Activated naive CD8-positive, alpha-beta T cell (primary cell): ENCODE data around the gene RPS6KB2.
"Not testable (repeated sequence)": the region's sequence is repeated elsewhere in the genome, so short reads cannot be mapped to it uniquely, and the experiment has no call there.

Experiments
- H3K27ac Mint-ChIP-seq: one replicate; pipeline ENCODE4 v1.8.0; 2021; ENCODE audit warnings: mixed read lengths
- H3K27me3 Mint-ChIP-seq: one replicate; pipeline ENCODE4 v1.8.0; 2021; ENCODE audit warnings: mixed read lengths
- H3K36me3 Mint-ChIP-seq: one replicate; pipeline ENCODE4 v1.8.0; 2021; ENCODE audit warnings: mixed read lengths
- H3K4me1 Mint-ChIP-seq: one replicate; pipeline ENCODE4 v1.8.0; 2021; ENCODE audit warnings: low read depth, mixed read lengths
- H3K4me3 Mint-ChIP-seq: one replicate; pipeline ENCODE4 v1.8.0; 2021; ENCODE audit warnings: mild to moderate bottlenecking, mixed read lengths
- H3K9me3 Mint-ChIP-seq: one replicate; pipeline ENCODE4 v1.8.0; 2021; ENCODE audit warnings: low read depth, mixed read lengths

The RPS6KB2 gene

GRCh38 chr11:67468759-67469507 lies 40.6 kb downstream of the RPS6KB2 start, which contains the start of gene TMEM134:
TMEM134 (minus strand) TSS chr11:67469251; CDS start chr11:67469192, 59 bp downstream.
- H3K27me3 Mint-ChIP-seq, result no peaks in the 10 kb centered on the region
- peak within 1 kb of the TSS; percentile 90 for H3K4me3 Mint-ChIP-seq
- peak within 1 kb of the TSS; percentile 88 for H3K27ac Mint-ChIP-seq
- H3K4me1 Mint-ChIP-seq, result peaks cover 26% of the 10 kb centered on the region
- H3K36me3 Mint-ChIP-seq, result no peaks in the 10 kb centered on the region
- no peaks in the 10 kb centered on the region for H3K9me3 Mint-ChIP-seq

GRCh38 chr11:67469508-67469811 lies 41.2 kb downstream of the RPS6KB2 start:
- Mint-ChIP-seq H3K4me1 (peaks cover 21% of the 10 kb centered on the region), H3K9me3 (no peaks in the 10 kb centered on the region), H3K27ac (peak overlapping the region; percentile 64), H3K27me3 (no peaks in the 10 kb centered on the region), H3K36me3 (no peaks in the 10 kb centered on the region), H3K4me3 (peak overlapping the region; percentile 77)

DNA sequence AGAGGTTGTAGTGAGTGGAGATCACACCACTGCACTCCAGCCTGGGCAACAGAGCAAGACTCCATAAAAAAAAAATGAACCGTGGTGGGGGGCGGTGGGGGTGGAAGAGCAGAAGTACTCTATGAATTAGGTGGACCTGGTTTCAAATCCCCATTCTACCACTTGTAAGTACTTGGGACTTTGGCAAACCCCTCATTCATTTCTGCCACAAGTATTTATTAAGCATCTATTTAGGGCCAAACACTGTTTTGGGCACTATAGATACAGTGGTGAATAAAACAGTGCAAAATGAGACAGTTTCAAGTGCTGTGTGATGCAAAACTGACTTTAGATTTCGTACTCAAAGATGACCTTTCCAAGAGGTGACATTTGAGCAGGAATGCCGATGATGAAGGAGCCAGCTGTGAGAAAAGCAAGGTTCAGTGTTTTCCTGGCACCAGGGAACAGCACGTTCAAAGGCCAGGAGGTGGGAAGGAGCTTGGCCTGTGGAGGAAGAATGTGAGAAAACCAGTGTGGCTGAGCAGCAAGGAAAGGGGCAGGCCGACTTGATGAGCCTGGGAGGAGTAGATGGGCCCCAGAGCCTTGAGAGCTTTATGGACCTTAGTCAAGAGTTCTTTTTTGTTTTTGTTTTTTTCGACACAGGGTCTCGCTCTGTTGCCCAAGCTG lies 42.2 kb downstream of the RPS6KB2 start:
- Mint-ChIP-seq H3K36me3 (no peaks in the 10 kb centered on the region), H3K9me3 (no peaks in the 10 kb centered on the region), H3K4me3 (peak overlapping the region; percentile 77), H3K4me1 (peaks cover 17% of the 10 kb centered on the region), H3K27ac (no peak overlapping the region), H3K27me3 (no peaks in the 10 kb centered on the region)

DNA sequence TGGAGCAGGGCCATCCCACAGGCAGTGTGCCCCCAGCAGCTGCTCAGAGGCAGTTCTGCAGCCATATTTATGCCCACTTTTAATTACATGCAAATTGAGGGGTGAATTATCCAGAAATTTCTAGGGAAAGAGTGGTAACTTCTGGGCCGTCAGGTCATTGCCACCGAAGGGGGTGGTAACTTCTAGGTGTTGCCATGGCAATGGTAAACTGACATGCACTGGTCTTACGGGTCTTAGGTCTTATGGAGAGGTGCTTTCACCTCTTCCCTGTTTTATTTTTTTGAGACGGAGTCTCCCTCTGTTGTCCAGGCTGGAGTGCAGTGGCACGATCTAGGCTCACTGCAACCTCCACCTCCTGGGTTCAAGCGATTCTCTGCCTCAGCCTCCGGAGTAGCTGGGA lies 44.6 kb downstream of the RPS6KB2 start:
- Mint-ChIP-seq H3K4me1 (peaks cover 5% of the 10 kb centered on the region), H3K9me3 (no peaks in the 10 kb centered on the region), H3K36me3 (no peaks in the 10 kb centered on the region), H3K27me3 (no peaks in the 10 kb centered on the region), H3K27ac (no peak overlapping the region), H3K4me3 (no peak overlapping the region)

DNA sequence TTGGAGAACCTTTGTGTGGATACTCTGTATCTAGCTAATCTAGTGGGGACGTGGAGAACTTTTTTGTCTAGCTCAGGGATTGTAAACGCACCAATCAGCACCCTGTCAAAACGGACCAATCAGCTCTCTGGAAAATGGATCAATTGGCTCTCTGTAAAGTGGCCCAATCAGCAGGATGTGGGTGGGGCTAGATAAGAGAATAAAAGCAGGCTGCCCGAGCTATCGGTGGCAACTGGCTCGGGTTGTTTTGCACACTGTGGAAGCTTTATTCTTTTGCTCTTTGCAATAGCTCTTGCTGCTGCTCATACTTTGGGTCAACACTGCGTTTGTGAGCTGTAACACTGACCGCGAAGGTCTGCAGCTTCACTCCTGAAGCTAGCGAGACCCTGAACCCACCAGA lies 48.4 kb downstream of the RPS6KB2 start:
- not testable (repeated sequence) for H3K36me3 Mint-ChIP-seq, H3K4me3 Mint-ChIP-seq, H3K27me3 Mint-ChIP-seq, H3K9me3 Mint-ChIP-seq, H3K4me1 Mint-ChIP-seq, H3K27ac Mint-ChIP-seq

- H3K27me3 Mint-ChIP-seq, H3K36me3 Mint-ChIP-seq, H3K9me3 Mint-ChIP-seq, H3K4me1 Mint-ChIP-seq, H3K4me3 Mint-ChIP-seq, H3K27ac Mint-ChIP-seq: not testable (repeated sequence)
These were observed 49.2 kb downstream of the RPS6KB2 start for GRCh38 chr11:67477344-67478050.

DNA sequence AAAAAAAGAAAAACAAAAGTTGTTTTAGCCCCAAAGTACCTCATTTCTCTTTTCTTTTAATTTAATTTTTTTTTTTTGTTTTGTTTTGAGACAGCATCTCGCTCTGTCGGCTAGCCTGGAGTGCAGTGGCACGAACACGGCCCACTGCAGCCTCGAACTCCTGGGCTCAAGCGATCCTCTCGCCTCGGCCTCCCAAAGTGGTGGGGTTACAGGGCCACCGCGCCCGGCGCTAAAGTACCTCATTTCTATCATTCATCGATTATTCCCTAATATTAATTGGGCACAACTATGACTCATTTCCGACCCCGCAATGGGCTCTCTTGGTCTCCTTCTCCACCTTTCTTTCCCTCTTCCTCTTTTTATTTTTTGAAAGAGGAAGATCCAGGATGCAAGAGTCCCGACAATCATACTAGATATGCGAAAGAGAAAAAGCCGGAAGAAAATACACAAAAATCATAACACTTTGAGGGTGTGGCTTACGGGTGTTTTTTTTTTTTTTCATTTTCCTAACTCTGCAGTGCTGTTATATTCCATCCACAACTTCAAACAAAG lies 54.1 kb downstream of the RPS6KB2 start:
- H3K9me3 Mint-ChIP-seq, result no peaks in the 10 kb centered on the region

DNA sequence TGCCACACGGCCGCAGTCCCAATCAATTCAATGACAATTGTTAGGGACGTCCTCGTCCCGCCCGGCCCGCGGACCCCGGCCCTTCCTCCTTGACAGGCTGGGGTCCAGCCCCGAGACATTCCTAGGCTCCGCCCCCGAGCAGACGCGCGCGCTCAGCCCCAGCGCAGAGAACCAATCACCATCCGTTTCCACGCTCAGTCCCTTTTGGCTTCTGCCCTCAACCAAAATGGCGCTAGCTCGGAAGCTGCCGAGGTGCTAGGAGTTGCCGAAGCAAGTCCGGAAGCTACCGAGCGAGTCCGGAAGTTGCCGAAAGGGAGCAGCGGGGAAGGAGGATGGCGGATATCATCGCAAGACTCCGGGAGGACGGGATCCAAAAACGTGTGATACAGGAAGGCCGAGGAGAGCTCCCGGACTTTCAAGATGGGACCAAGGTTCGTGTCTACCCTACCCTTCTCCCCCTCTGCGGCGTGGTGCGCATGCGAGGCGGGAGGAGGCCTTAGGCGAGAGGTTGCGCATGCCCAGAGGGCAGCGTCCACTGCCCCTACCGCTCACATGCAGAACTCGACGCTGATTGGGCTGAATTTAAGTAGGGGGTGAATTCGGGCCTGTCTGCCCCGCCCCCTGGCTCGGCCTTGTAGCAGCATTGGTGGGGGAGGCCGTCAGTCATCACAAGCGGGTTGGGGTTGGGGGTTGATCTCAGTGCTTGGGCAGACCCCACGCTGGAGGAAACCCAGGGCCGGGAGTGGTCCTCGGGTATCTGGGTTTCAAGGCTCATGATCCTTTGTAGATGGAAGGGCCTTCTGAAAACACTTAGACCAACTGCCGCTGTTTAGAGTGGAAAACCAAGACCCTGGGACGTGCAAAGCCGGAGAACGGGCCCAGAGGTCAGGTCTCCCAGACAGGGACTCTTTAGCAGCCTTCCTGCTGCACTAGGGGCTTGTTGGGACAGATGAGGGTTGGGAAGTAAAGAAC lies 54.8 kb downstream of the RPS6KB2 start, which contains the start of gene AIP:
TSS of gene AIP (plus strand) at position 200 of the 972 bp plus-strand sequence. CDS start at position 333, 133 bp downstream.
- H3K27ac Mint-ChIP-seq, result peak within 1 kb of the TSS; percentile 99
- H3K9me3 Mint-ChIP-seq, result no peaks in the 10 kb centered on the region
- H3K36me3 Mint-ChIP-seq, result peaks cover 6% of the 10 kb centered on the region
- H3K4me3 Mint-ChIP-seq, result peak within 1 kb of the TSS; percentile 93
- H3K27me3 Mint-ChIP-seq, result no peaks in the 10 kb centered on the region
- peaks cover 56% of the 10 kb centered on the region for H3K4me1 Mint-ChIP-seq

More for the DNA sequence above, 54.1 kb downstream of the RPS6KB2 start:
- peak overlapping the region; percentile 99 for H3K27ac Mint-ChIP-seq
- peak overlapping the region; percentile 93 for H3K4me3 Mint-ChIP-seq
- H3K4me1 Mint-ChIP-seq, result peaks cover 49% of the 10 kb centered on the region
- H3K27me3 Mint-ChIP-seq, result no peaks in the 10 kb centered on the region
- no peaks in the 10 kb centered on the region for H3K36me3 Mint-ChIP-seq

DNA sequence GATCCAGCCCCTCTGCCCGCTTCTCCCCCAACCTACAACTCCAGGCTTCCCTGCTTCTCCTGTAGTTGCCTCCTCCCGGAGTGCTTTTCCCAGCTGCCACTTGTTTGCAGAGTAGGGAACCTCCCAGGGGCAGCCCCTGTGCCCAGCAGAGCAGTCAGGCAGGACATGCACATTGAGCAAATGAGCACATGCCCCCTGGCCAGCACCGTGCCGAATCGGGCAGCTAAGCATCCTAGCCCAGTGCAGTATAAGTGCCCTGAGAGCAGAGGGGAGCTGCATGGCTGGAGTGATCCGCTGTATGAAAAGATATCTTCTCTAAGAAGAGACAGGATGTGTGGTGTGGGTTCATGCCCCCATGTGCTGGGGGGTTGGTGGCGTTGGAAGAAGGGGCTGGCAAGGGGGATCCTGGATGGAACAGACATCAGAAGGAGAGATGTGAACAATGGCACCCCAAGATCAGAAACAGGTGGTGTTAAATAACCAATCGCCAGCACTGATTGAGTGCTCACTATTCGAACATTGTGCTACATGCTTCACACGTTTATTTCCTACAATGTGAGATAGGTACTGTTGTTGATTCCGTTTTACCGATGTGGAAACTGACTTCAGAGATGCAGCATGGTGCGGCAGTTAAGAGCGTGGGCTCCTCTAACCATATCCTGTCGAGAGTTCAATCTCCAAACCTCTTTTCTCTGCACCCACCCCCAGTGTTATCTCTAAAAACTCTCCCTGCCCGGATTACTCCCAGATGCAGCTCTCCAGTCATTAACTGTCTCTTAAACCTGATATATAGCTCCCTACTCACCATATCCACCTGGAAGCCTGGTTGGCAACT lies 55.8 kb downstream of the RPS6KB2 start:
- H3K4me1 Mint-ChIP-seq, result peaks cover 58% of the 10 kb centered on the region

GRCh38 chr11:67484847-67485311 lies 56.6 kb downstream of the RPS6KB2 start:
- peaks cover 62% of the 10 kb centered on the region for H3K4me1 Mint-ChIP-seq
- no peaks in the 10 kb centered on the region for H3K27me3 Mint-ChIP-seq
- peak overlapping the region; percentile 93 for H3K4me3 Mint-ChIP-seq
- H3K27ac Mint-ChIP-seq, result peak overlapping the region; percentile 99
- H3K36me3 Mint-ChIP-seq, result peaks cover 10% of the 10 kb centered on the region
- H3K9me3 Mint-ChIP-seq, result no peaks in the 10 kb centered on the region

More for the DNA sequence above, 55.8 kb downstream of the RPS6KB2 start:
- Mint-ChIP-seq H3K36me3 (peaks cover 6% of the 10 kb centered on the region), H3K9me3 (no peaks in the 10 kb centered on the region), H3K4me3 (peak overlapping the region; percentile 93), H3K27me3 (no peaks in the 10 kb centered on the region), H3K27ac (peak overlapping the region; percentile 99)
